ENCODE data around the gene KCNMA1.

KCNMA1 gene

GRCh38 chr10:77374189-77374656, 263.4 kb downstream of the KCNMA1 start:
- Histone ChIP-seq H3K9me3 (ENCODE audit: insufficient read depth, low read length) (no peaks in the 10 kb centered on the region), H3K79me2 (ENCODE audit: insufficient read depth, low read length) (no peaks in the 10 kb centered on the region), H4K20me1 (ENCODE audit: low read depth, low read length) (no peaks in the 10 kb centered on the region), H3K4me3 (ENCODE audit: insufficient read depth, low read length, poor library complexity, severe bottlenecking) (no peak overlapping the region), H3K27me3 (ENCODE audit: low read length) (no peaks in the 10 kb centered on the region), H3K27ac (ENCODE audit: low read depth, low read length) (no peak overlapping the region), H3K36me3 (ENCODE audit: low read length) (no peaks in the 10 kb centered on the region), H3K9me2 (replicated peaks; ENCODE audit: insufficient read depth, low read length) (no peaks in the 10 kb centered on the region), H2AFZ (ENCODE audit: low read depth, low read length, severe bottlenecking) (no peak overlapping the region), H3K9ac (ENCODE audit: low read length) (no peak overlapping the region), H3K4me2 (ENCODE audit: low read depth, low read length, poor library complexity, severe bottlenecking) (no peak overlapping the region), H3F3A (ENCODE audit: insufficient read depth) (no peaks in the 10 kb centered on the region)
- TF ChIP-seq EZH2phosphoT487 (conservative IDR thresholded peaks at IDR 0.05; ENCODE audit: low read length): no peak
- no peak for TF ChIP-seq CTCF (IDR thresholded peaks at IDR 0.05; ENCODE audit: insufficient read depth, low read length, poor library complexity, severe bottlenecking)

- Histone ChIP-seq H3K4me2 (ENCODE audit: low read depth, low read length, poor library complexity, severe bottlenecking) (no peak overlapping the region), H3F3A (ENCODE audit: insufficient read depth) (no peaks in the 10 kb centered on the region), H3K27me3 (ENCODE audit: low read length) (no peaks in the 10 kb centered on the region), H3K79me2 (ENCODE audit: insufficient read depth, low read length) (no peaks in the 10 kb centered on the region), H3K9ac (ENCODE audit: low read length) (no peak overlapping the region), H3K36me3 (ENCODE audit: low read length) (no peaks in the 10 kb centered on the region), H3K27ac (ENCODE audit: low read depth, low read length) (no peak overlapping the region), H3K4me3 (ENCODE audit: insufficient read depth, low read length, poor library complexity, severe bottlenecking) (no peak overlapping the region), H2AFZ (ENCODE audit: low read depth, low read length, severe bottlenecking) (no peak overlapping the region), H3K9me2 (replicated peaks; ENCODE audit: insufficient read depth, low read length) (no peaks in the 10 kb centered on the region), H4K20me1 (ENCODE audit: low read depth, low read length) (no peaks in the 10 kb centered on the region), H3K9me3 (ENCODE audit: insufficient read depth, low read length) (no peaks in the 10 kb centered on the region)
- TF ChIP-seq EZH2phosphoT487 (conservative IDR thresholded peaks at IDR 0.05; ENCODE audit: low read length): no peak
- TF ChIP-seq CTCF (IDR thresholded peaks at IDR 0.05; ENCODE audit: insufficient read depth, low read length, poor library complexity, severe bottlenecking): no peak
Observed at GRCh38 chr10:77371848-77372799, 265.5 kb downstream of the KCNMA1 start.

GRCh38 chr10:77371421-77371820, 266.2 kb downstream of the KCNMA1 start:
- no peak overlapping the region for H3K4me2 ChIP-seq (ENCODE audit: low read depth, low read length, poor library complexity, severe bottlenecking)
- H2AFZ ChIP-seq (ENCODE audit: low read depth, low read length, severe bottlenecking): no peak overlapping the region
- H3K27ac ChIP-seq (ENCODE audit: low read depth, low read length): no peak overlapping the region
- H3K4me3 ChIP-seq (ENCODE audit: insufficient read depth, low read length, poor library complexity, severe bottlenecking): no peak overlapping the region
- H3K36me3 ChIP-seq (ENCODE audit: low read length): no peaks in the 10 kb centered on the region
- TF ChIP-seq CTCF (IDR thresholded peaks at IDR 0.05; ENCODE audit: insufficient read depth, low read length, poor library complexity, severe bottlenecking) (no peak), EZH2phosphoT487 (conservative IDR thresholded peaks at IDR 0.05; ENCODE audit: low read length) (no peak)
- H3K27me3 ChIP-seq (ENCODE audit: low read length): no peaks in the 10 kb centered on the region
- H3K9me2 ChIP-seq (replicated peaks; ENCODE audit: insufficient read depth, low read length): no peaks in the 10 kb centered on the region
- H3F3A ChIP-seq (ENCODE audit: insufficient read depth): no peaks in the 10 kb centered on the region
- no peaks in the 10 kb centered on the region for H3K79me2 ChIP-seq (ENCODE audit: insufficient read depth, low read length)
- no peaks in the 10 kb centered on the region for H4K20me1 ChIP-seq (ENCODE audit: low read depth, low read length)
- H3K9me3 ChIP-seq (ENCODE audit: insufficient read depth, low read length): no peaks in the 10 kb centered on the region
- H3K9ac ChIP-seq (ENCODE audit: low read length): no peak overlapping the region

Data from SU-DHL-6 (cell line).